Left lung (tissue), 10 donors: ENCODE data around the gene ST6GAL1. TPM values are rescaled to one million over a fixed set of nuclear protein-coding genes. Genes with fewer than 3 reads are reported as not detected.

Experiments used
- ATAC-seq: fragments of 200-7000 bp; cut with Tn5 transposase; one replicate; pipeline ENCODE4 v1.9.1; 2020; ENCODE audit warnings: moderate library complexity
- DNase-seq, 4 donors: peaks; one replicate each; pipeline ENCODE4 v3.0.0-alpha.2; 2013 to 2020
- H3K27ac ChIP-seq, 2 donors: fragments of 200-600 bp; sonication (generic) in 1 of 2; one replicate each; pipeline versions ENCODE4 v1.5.0 to v1.8.0; 2020 to 2021
- H3K27me3 ChIP-seq, 2 donors: fragments of 200-600 bp; sonication (generic) in 1 of 2; one replicate each; pipeline versions ENCODE4 v1.5.0 to v1.8.0; 2020 to 2021
- H3K36me3 ChIP-seq, 2 donors: fragments of 200-600 bp; sonication (generic) in 1 of 2; one replicate each; pipeline versions ENCODE4 v1.5.0 to v1.8.0; 2020 to 2021
- H3K4me1 ChIP-seq, 2 donors: fragments of 200-600 bp; one replicate each; pipeline ENCODE4 v1.8.0; 2021
- H3K4me3 ChIP-seq, 2 donors: fragments of 200-600 bp; sonication (generic) in 1 of 2; one replicate each; pipeline versions ENCODE4 v1.5.0 to v1.8.0; 2020 to 2021; ENCODE audit warnings: mild to moderate bottlenecking in 1 of 2
- H3K9me3 ChIP-seq, 2 donors: fragments of 200-600 bp; sonication (generic) in 1 of 2; one replicate each; pipeline versions ENCODE4 v1.5.0 to v1.8.0; 2020 to 2021
- CTCF ChIP-seq, 2 donors: fragments of 200-600 bp; sonication (generic) in 1 of 2; IDR thresholded peaks; one replicate each; pipeline versions ENCODE4 v1.5.0 to v1.8.0; 2021; ENCODE audit warnings: antibody characterized with exemption in 2 of 2
- intact Hi-C, 2 donors: fragments of 100-400 bp; cut with DNase I; formaldehyde crosslinking; loops; one replicate each; pipeline versions ENCODE4 v1.11.2 to v1.14.2; 2022
- polyA plus RNA-seq, 6 donors: library from polyadenylated mRNA; unstranded; fragments of 120-200 nt; gene quantifications; one replicate each; pipeline ENCODE4 v1.2.1, GENCODE V29; 2013; ENCODE audit not compliant: insufficient read length in 6 of 6
- total RNA-seq, 2 donors: library from RNA; stranded (reverse); fragmentation: NEBNext Ultra II Directional; extraction: Animal tissue kit (Norgen Biotek cat#: 25700); gene quantifications; one replicate each; pipeline ENCODE4 v1.2.1, GENCODE V29; 2021
- donor health status: DM: no; HTN: yes; CAD: no.
- donor health status: DM: no; HTN: no; CAD: no.

ST6GAL1 gene
- total and polyA plus RNA-seq, 8 donors, result 45.5 to 132 (median 56.2) TPM

DNA sequence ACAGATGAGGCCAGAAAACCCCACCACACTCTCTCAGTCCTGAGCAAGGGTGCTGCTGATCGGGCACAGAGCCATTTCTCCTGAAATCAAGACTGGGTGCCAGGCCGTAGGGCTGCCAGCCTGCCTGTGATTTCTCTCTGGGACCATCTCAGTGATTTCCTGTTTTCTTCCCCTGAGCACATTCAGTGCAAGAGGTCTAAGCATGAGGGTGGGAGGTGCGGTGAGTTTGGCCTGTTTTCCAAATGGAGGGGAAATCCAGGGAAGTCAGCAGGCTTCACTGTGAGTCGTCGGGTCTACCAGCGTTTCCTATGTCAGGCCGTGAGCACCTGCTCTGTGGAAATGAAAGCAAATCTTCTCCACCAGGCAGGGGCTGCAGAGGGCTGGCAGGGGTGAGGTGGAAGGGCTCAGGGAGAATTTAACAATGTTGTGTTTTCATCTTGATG is 82.3 kb downstream of the ST6GAL1 start:
- TF ChIP-seq CTCF (IDR thresholded peaks at IDR 0.05), result no peak
- ATAC-seq, result peak; percentile 10
- no peaks in the 10 kb centered on the region for H3K36me3 ChIP-seq
- H3K4me3 ChIP-seq, result no peak overlapping the region
- intact Hi-C loops, result no loop called here
- peak in 1 of 4 donors; percentile 19 for DNase-seq
- H3K27me3 ChIP-seq, result no peaks in the 10 kb centered on the region
- no peaks in the 10 kb centered on the region for H3K9me3 ChIP-seq
- peak overlapping the region; percentile 47 to 70 for H3K27ac ChIP-seq
- H3K4me1 ChIP-seq, result peaks cover 8 to 57% of the 10 kb centered on the region in 2 donors

DNA sequence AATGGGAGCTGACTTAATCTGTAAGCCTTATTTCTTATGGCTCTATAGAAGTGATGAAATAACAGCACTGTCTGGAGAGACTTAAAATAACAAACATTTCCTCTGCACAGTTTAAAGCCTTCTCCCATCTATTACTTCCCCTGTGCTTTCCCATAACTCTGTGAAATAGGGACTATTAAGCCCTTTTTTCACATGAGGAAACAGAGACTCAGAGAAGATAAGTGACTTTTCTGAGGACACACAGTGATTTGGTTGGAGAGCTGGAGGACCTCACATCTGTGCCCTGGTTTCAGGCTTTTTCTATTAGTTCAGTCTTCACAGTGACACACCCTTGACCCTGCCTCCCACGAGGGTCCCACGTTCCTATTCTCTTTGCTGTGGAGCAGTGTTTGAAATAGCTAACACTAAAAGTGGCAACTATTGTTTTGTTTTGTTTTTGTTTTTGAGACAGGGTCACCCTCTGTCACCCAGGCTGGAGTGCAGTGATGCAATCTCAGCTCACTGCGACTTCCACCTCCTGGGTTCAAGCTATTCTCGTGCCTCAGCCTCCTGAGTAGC is 82.9 kb downstream of the ST6GAL1 start:
- DNase-seq, result no peak
- no peak for TF ChIP-seq CTCF (IDR thresholded peaks at IDR 0.05)
- Histone ChIP-seq H3K9me3 (no peaks in the 10 kb centered on the region), H3K36me3 (no peaks in the 10 kb centered on the region), H3K4me3 (no peak overlapping the region), H3K27me3 (no peaks in the 10 kb centered on the region), H3K27ac (peak overlapping the region; percentile 47 to 70), H3K4me1 (peaks cover 8 to 56% of the 10 kb centered on the region in 2 donors)
- ATAC-seq, result peak; percentile 5
- intact Hi-C loops, result no loop called here

GRCh38 chr3:187014417-187014864 is 84.1 kb downstream of the ST6GAL1 start:
- DNase-seq, result no peak
- intact Hi-C loops, result no loop called here

GRCh38 chr3:187015903-187016638 is 85.7 kb downstream of the ST6GAL1 start:
- intact Hi-C loops, result no loop called here
- H3K27ac ChIP-seq, result no peak overlapping the region

More at GRCh38 chr3:187014417-187014864, 84.1 kb downstream of the ST6GAL1 start:
- peak; percentile 56 for ATAC-seq
- H3K4me1 ChIP-seq, result peaks cover 8 to 56% of the 10 kb centered on the region in 2 donors
- no peaks in the 10 kb centered on the region for H3K36me3 ChIP-seq
- H3K27me3 ChIP-seq, result no peaks in the 10 kb centered on the region
- H3K4me3 ChIP-seq, result no peak overlapping the region
- no peak overlapping the region for H3K27ac ChIP-seq
- TF ChIP-seq CTCF (IDR thresholded peaks at IDR 0.05), result no peak
- no peaks in the 10 kb centered on the region for H3K9me3 ChIP-seq

More at GRCh38 chr3:187015903-187016638, 85.7 kb downstream of the ST6GAL1 start:
- Histone ChIP-seq H3K9me3 (no peaks in the 10 kb centered on the region), H3K36me3 (no peaks in the 10 kb centered on the region), H3K4me3 (no peak overlapping the region), H3K27me3 (no peaks in the 10 kb centered on the region), H3K4me1 (peaks cover 8 to 56% of the 10 kb centered on the region in 2 donors)
- ATAC-seq (no peak), DNase-seq (no peak)
- no peak for TF ChIP-seq CTCF (IDR thresholded peaks at IDR 0.05)
